GM21723 (cell line): ENCODE results near the gene THSD4.
"Not testable (repeated sequence)": the region's sequence is repeated elsewhere in the genome, so short reads cannot be mapped to it uniquely, and the experiment has no call there.

Experiments
- ATAC-seq: cut with Tn5 transposase; IDR thresholded peaks from one replicate; pipeline ENCODE4 v1.9.1; 2021; ENCODE audit warnings: mild to moderate bottlenecking, moderate library complexity; ENCODE audit not compliant: unreplicated experiment

THSD4 gene

GRCh38 chr15:71366522-71366921 is 251.3 kb downstream of the THSD4 start:
- no peak for ATAC-seq

GRCh38 chr15:71366926-71367325 is 251.7 kb downstream of the THSD4 start:
- ATAC-seq, result no peak

GRCh38 chr15:71367737-71368136 is 252.5 kb downstream of the THSD4 start:
- ATAC-seq, result not testable (repeated sequence)

GRCh38 chr15:71372769-71373168 is 257.5 kb downstream of the THSD4 start:
- not testable (repeated sequence) for ATAC-seq

GRCh38 chr15:71373917-71374316 is 258.6 kb downstream of the THSD4 start:
- no peak for ATAC-seq

DNA sequence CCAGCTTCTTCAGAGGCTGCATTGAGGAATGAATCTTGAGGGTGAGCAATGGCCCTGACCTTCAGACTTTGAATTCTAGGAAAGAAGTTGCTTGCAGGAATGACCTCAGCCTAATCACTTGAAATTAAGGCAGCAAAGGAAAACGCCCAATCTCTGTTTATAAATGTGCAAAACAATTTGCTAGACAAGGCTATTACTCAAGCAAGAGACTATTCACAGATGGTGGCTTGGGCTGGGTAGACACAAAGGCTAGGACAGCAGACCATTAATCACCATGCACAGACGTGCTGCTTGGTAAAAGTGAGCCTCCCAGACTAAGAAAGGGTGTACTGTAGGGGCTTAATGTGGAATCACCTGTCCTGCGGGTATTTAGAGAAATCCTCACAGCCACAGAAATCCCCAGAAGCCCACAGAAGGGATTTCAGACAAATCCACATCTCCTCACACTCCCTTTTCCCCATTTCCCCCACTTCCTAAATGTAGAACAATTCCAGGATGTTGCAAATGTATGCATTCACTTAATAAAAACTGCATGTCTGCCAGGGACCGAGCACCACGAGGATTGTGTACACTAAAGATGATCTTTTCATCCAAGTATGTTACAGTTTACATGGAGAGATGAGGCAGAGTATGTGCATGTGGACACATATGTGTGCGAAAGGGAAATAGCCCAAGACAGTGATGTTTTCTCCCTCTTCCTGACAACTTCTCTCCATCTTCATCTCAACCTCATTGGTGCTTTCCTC is 259.5 kb downstream of the THSD4 start:
- ATAC-seq, result no peak

DNA sequence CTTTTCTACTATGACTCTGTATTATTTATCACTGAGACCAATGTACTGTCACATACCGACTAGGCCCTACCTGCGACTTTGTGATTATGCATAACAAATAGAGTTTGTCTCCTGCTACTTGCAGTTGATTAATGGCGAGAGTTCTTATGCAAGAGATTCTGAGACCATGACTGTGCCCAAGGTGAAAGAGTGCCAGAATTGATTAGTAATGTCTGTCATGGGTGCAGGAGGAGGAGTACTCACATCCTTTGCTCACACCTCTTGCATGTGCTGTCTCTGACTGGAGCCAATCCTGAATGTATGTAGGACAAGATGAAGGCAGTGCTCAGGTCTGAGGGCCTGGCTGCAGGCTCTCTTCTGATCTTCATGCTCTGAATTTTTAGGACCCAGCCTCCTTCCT is 260.7 kb downstream of the THSD4 start:
- no peak for ATAC-seq

DNA sequence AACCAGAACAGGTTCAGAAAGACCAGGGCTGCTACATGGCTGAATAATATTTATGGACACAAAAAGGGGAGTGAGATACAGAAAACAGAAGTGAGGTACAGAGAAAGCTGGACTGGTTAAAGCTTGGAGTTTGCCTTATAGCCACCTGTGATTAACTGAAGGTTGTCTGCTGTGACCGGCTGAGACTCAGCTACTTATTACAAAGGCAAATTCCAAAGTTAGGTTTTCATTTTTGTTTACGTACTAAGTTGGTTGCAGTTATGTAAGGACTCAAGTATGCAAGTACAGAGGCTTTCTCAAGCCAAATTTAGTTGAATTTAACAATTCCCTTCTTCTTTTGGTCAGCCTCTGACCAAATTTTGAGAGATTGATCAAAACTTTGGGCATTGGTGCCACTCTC is 264.6 kb downstream of the THSD4 start:
- no peak for ATAC-seq

- no peak for ATAC-seq
These were observed 265.1 kb downstream of the THSD4 start for GRCh38 chr15:71380345-71380744.

- no peak for ATAC-seq
These were observed 269.2 kb downstream of the THSD4 start for GRCh38 chr15:71384501-71384900.

DNA sequence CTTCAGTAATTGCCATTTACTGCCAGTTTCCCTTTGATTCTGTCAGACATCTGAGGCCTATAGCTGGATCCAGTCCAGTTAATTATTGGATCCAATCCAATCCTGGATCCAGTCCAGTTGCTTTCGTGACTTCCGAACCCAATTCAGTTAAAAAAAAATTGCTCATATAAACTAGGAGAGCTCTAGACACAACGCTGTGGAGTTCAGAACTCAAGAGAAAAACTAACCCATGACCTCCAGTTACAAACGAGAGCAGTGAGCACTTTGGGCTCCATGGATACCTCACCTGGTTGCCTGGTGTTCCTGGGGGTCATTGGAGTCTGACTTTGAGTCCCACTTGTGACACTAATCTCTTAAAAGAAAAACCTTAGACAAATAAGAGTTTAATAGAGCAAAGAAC is 269.8 kb downstream of the THSD4 start:
- no peak for ATAC-seq

DNA sequence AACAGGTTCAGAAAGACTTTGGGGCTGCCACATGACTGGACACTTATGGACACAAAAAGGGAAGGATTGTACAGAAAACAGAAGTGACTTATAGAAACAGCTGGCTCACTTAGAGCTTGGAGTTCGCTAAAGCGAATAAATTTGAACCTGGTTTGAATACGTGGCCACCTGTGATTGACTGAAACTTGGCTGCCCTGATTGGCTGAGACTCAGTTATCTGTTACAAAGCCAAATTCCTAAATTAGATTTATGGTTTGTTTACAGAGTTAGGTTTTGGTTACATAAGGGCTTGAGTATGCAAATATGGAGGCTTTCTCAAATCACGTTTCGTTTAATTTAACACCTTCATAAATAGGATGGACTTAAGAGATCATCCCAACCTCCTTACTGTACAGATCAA is 270.2 kb downstream of the THSD4 start:
- ATAC-seq, result no peak

DNA sequence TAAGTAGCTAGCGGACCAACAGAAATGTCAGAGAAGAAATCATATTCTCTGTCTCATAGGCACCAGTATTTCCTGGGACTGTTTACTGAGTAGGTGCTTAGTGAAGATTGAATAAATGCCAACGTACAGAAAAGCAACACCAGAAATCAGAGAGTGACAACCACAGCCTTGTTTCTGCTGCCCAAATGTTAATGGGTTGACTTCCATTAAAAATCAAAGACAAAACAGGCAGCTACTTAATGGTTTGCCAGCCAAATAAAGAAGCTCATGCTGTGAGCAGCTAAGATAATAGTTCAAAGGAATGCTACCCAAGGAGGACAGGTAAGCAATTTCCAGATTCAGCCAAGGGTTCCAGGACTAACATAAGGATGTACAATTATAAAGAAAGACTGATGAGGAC is 270.7 kb downstream of the THSD4 start:
- ATAC-seq, result no peak

GRCh38 chr15:71386448-71387236 is 271.4 kb downstream of the THSD4 start:
- no peak for ATAC-seq

- ATAC-seq, result no peak
These were observed 272.5 kb downstream of the THSD4 start for GRCh38 chr15:71387810-71388209.

GRCh38 chr15:71390096-71390495 is 274.8 kb downstream of the THSD4 start:
- ATAC-seq, result no peak

DNA sequence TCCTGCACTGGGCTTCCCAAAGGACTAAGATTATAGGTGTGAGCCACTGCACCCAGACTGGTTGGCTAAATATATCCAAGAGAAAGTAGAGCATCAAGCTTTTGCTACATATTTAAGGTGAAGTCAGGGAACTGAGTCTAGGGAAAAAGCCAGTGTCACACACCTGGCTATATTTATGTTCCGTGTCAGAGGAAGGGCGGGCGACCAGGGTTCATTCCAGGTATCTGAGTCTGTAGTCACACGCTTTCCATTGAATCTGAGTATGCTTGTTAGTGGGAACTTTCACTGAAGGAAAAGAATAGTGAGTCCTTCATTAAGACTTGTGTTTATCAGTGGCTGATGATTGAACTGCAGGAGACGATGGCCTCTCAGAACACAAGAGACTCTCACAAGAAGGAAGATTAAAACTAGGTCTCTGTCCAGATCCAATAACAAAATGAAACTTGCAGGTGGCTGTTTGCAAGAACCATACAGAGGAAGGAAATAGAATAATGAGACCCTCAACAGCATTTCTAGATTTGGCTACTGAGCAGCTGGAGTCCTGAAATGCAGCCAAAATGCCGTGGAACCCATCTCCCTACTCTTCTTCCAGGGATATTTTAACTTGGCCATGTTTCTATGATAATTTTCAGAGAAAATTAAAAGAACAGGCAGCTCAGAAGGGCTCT is 276.3 kb downstream of the THSD4 start:
- ATAC-seq, result no peak

- ATAC-seq, result no peak
These were observed 277.6 kb downstream of the THSD4 start for GRCh38 chr15:71392861-71393283.

DNA sequence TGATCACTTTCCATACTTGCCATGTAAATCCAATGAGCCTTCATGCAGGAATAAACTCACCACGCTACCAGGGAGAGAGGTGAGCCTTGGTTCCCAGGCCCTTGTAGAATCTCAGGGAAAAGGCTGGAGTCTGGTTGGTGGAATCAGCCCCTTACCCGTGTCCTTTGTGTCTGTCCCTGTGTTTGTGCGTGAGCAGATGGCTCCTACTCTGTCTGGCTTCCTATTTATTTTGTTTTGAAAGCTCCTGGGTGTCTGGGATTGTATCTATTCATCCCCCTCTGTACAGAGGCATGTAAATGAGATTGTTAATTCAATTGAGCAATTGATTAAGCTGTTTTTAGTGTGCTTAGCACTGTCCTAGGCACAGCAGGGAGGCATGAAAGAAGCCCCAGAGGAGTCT is 278.1 kb downstream of the THSD4 start:
- ATAC-seq, result no peak

- no peak for ATAC-seq
These were observed 281.4 kb downstream of the THSD4 start for GRCh38 chr15:71396536-71397125.

DNA sequence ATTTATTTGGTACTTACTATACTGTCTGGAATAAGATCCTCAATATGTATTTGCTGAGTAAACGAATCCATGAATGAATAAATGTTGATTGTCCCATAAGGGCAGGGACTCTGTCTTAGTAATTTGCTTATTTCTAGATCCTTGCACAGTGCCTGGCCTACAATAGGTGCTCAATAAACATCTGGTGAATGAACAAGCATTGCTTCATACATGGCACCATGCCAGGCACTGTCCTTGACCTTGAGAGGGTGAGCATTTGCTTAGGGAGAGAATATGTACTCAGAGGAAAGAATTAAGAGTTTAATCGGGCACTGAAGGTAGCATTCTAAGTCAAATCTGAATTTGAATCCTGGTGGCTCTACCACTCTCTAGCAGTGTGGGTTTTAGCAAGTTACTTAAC is 282.1 kb downstream of the THSD4 start:
- ATAC-seq, result no peak
